NCI-H460 (cell line): ENCODE data around the gene ENDOU. TPM values are rescaled to one million over a fixed set of nuclear protein-coding genes. Genes with fewer than 3 reads are reported as not detected.

Experiments
- DNase-seq: peaks from one replicate; pipeline ENCODE4 v3.0.0-alpha.2; 2016; ENCODE audit warnings: low read depth; ENCODE audit errors: extremely low read depth
- total RNA-seq: library from RNA; depleted of rRNA; stranded (reverse); fragments of >200 nt; shearing (Covaris generic); gene quantifications from 2 replicates; pipeline ENCODE4 v1.2.3, GENCODE V29; 2014

Gene ENDOU
- total RNA-seq, 1 experiment from 2014 or later: 0.37 TPM

- DNase-seq: no peak
Measured at GRCh38 chr12:47722941-47723631, 2.2 kb downstream of the ENDOU start.

- no peak for DNase-seq
Measured at GRCh38 chr12:47722136-47722834, 3.0 kb downstream of the ENDOU start.

GRCh38 chr12:47721431-47721973 is 3.8 kb downstream of the ENDOU start:
- no peak for DNase-seq

GRCh38 chr12:47718531-47718930 is 6.8 kb downstream of the ENDOU start:
- DNase-seq: no peak

GRCh38 chr12:47717443-47718193 is 7.7 kb downstream of the ENDOU start:
- DNase-seq: peak; percentile 73

- no peak for DNase-seq
Measured at GRCh38 chr12:47717046-47717442, 8.2 kb downstream of the ENDOU start.

GRCh38 chr12:47715877-47716548 is 9.3 kb downstream of the ENDOU start:
- DNase-seq: no peak

GRCh38 chr12:47715393-47715876 is 9.9 kb downstream of the ENDOU start:
- peak; percentile 80 for DNase-seq

GRCh38 chr12:47714826-47715386 is 10.4 kb downstream of the ENDOU start:
- DNase-seq: no peak

GRCh38 chr12:47712171-47712570 is 13.1 kb downstream of the ENDOU start:
- DNase-seq: no peak

- DNase-seq: no peak
Measured at GRCh38 chr12:47711448-47711847, 13.8 kb downstream of the ENDOU start.

- DNase-seq: no peak
Measured at GRCh38 chr12:47710278-47710677, 15.0 kb downstream of the ENDOU start.

GRCh38 chr12:47709671-47710070 is 15.6 kb downstream of the ENDOU start:
- no peak for DNase-seq

- no peak for DNase-seq
Measured at GRCh38 chr12:47709237-47709636, 16.1 kb downstream of the ENDOU start.

- DNase-seq: no peak
Measured at GRCh38 chr12:47707905-47708543, 17.3 kb downstream of the ENDOU start.

GRCh38 chr12:47707355-47707754 is 17.9 kb downstream of the ENDOU start:
- DNase-seq: no peak

- DNase-seq: peak; percentile 92
Measured at GRCh38 chr12:47705566-47706425, 19.5 kb downstream of the ENDOU start, which contains the start of gene RPAP3. Gene RPAP3, minus strand, starts transcription at chr12:47706030. Its CDS starts 3,190 bp downstream, at chr12:47702840.

- no peak for DNase-seq
Measured at GRCh38 chr12:47705229-47705565, 20.1 kb downstream of the ENDOU start.

- DNase-seq: no peak
Measured at GRCh38 chr12:47704719-47705118, 20.6 kb downstream of the ENDOU start.
